WI38 (cell line): ENCODE data around the gene PPM1K.

Source experiments
- H3K4me3 ChIP-seq: 2 replicates; pipeline ENCODE4 v1.5.1; 2011; ENCODE audit warnings: low read depth, mild to moderate bottlenecking, control low read depth, low read length
- TF ChIP-seq, protein P1 (sequence below): IDR thresholded peaks from 2 replicates; pipeline ENCODE4 v1.5.1; 2012; ENCODE audit warnings: low read depth, mild to moderate bottlenecking, control low read depth, low read length

PPM1K gene

DNA sequence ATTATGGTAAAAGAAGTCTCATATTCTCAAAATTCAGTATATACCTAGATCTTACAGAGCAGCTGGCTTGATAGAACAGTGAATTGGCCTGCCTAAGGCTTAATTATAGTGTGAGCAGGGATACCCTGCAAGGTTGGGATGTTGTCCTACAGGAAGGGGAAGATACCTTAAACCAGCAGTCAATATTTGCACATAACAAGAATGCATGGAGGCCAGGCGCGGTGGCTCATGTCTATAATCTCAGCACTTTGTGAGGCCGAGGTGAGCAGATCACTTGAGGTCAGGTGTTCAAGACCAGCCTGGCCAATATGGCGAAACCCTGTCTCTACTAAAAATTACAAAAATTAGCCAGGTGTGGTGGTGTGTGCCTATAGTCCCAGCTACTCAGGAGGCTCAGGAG lies 67.2 kb downstream of the PPM1K start:
- TF ChIP-seq, protein P1, sequence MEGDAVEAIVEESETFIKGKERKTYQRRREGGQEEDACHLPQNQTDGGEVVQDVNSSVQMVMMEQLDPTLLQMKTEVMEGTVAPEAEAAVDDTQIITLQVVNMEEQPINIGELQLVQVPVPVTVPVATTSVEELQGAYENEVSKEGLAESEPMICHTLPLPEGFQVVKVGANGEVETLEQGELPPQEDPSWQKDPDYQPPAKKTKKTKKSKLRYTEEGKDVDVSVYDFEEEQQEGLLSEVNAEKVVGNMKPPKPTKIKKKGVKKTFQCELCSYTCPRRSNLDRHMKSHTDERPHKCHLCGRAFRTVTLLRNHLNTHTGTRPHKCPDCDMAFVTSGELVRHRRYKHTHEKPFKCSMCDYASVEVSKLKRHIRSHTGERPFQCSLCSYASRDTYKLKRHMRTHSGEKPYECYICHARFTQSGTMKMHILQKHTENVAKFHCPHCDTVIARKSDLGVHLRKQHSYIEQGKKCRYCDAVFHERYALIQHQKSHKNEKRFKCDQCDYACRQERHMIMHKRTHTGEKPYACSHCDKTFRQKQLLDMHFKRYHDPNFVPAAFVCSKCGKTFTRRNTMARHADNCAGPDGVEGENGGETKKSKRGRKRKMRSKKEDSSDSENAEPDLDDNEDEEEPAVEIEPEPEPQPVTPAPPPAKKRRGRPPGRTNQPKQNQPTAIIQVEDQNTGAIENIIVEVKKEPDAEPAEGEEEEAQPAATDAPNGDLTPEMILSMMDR: no peak
- H3K4me3 ChIP-seq: no peak overlapping the region

DNA sequence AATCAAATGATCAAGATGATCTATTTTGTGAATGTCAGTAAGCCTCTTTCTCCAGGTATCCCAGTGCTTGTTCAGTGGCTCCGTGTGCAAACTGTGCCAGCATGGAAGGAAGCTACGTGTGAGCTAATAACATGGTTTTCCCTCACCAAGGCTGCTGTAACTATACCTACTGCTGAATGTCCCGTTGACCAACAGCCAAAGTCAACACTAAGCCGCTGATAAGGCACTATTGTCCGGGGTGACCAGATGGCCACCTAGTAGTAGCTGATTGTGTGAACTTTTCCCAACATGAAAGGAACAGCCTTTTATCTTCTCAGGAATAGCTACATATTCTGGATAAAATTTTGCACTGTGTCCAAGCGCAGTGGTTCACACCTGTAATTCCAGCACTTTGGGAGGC lies 68.0 kb downstream of the PPM1K start:
- no peak overlapping the region for H3K4me3 ChIP-seq
- TF ChIP-seq, protein P1: no peak

DNA sequence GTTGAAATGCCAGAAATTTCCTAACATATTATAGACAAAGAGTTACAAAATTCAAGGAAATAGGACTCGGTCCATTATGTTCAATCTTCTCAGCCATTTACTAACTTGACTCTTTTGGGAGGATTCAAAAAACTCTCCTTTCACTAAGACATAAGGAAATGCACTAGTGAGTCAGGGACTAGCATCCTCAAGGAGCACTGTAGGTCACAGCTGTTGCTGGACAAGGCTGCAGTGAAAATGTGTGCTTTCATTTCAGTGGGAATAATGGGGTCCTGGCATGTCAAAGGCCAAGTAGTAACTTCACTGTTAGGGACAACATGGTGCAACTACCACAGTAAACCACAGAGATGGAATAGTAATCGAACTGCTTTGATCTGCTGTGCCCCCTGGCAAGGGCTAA lies 69.0 kb downstream of the PPM1K start:
- TF ChIP-seq, protein P1: no peak
- no peak overlapping the region for H3K4me3 ChIP-seq

DNA sequence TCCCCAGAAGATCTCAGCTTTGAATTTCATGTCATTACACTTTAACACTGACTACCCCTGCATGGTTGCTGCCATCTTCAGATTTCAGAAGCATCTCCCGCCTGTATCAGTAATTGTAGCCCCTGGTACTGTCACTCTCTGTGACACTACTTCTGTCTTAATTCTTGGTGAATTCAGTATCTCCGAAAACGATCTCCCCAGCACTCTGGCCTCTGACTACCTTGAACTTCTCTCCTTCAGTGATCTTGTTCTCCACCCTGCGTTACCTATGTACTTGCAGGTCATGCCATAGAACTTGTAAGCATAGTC lies 72.2 kb downstream of the PPM1K start:
- H3K4me3 ChIP-seq: no peak overlapping the region

DNA sequence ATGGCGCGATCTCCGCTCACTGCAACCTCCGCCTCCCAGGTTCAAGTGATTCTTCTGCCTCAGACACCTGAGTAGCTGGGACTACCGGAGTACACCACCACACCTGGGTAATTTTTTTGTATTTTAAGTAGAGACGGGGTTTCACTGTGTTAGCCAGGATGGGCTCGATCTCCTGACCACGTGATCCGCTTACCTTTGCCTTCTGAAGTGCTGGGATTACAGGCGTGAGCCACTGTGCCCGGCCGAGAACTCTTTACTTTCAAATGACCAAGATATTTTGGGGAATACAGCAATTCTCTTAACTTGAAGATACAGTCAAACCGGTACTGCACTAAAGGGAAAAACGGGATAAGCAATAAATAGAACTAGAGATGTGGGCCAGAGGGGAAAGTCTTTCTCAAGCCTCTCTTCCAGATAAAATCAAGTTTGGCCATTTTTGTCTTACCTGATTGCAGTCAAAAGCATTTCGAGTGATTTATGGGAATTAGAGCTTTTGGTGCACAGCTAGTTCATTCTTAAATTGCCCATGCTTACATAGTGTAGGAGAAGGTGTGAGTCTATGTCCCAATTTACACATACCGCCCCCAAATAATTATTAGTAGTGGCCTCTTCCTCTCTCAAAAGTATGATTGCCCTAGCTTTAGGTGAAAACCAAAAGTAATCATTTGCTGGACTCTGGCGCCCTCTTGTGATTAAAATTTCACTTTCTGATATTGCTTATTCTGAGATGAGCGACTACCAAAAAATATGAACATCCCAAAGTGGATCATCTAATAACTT lies 72.7 kb downstream of the PPM1K start:
- TF ChIP-seq, protein P1: no peak; the same call in 1 of the 2 replicates
- no peak overlapping the region for H3K4me3 ChIP-seq

More for the DNA sequence above, 72.2 kb downstream of the PPM1K start:
- TF ChIP-seq, protein P1: no peak

DNA sequence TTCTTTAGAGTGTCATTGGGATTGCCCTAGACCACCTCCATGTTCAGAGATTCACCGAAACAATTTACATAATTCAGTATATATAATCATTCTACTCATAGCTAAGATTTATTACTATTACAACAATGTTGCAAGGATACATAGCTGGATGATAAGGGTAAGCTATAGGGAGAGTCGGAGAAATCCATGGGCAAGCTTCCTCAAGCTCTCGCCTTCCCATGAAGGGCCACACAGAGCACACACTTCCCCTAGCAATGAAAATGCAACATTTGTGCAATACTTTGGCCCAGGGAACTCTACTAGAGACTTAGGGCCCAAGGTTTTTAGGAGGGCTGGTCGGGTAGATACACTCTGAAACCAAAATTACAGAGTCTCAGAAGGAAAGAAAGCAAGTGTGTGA lies 76.2 kb downstream of the PPM1K start:
- TF ChIP-seq, protein P1: no peak
- H3K4me3 ChIP-seq: no peak overlapping the region
